GM12874 (cell line): ENCODE results near the gene RPS6KB1.

ENCODE experiments used
- TF ChIP-seq, protein P1 (sequence below): IDR thresholded peaks from 2 replicates; pipeline ENCODE4 v1.5.1; 2011; ENCODE audit warnings: low read depth, mild to moderate bottlenecking, control low read depth, low read length, moderate library complexity; ENCODE audit not compliant: insufficient read depth

RPS6KB1 gene

DNA sequence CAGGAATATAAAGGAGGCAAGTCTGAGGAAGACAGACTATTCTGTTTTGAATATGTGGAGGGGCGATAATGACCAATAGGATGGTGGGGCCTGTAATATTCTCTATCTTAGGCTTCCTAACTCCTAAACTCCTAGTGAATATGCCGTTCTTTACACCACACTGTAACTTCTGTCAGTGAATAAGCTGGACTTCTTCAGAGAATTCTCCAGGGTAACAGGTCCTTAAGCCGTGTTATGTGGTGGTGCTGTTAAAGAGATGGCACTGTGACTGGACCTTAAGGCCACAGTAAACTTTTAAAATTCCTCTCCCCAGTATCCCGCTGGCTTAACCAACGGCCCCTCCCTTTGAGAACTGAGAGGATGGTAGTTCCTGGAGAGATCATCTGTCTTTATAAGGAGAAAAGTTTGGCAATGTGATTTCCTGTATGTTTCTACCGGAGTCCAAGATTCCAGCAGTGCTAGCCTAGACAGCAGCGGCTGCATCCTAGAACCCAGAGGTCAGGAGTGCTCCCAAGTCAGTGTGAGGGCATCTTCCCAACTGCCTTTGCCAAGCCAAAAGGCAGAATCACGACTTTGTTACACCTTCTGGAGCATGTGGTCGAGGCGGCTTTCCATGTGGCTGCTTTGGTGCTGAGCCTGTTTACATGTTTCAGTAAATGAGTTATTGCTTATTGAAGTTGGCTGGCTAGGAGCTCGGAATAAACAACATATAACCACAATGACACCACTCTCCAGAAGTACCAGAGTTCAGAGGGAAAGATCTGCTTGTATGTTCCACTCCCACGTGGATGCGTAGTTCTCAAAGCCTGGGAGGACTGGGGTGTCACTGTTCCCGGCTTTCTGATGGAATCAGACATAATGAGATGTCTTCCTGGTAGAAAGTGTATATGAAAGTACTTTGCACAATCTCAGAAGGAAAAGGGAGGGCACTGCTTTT is 41.2 kb upstream of the RPS6KB1 start:
- TF ChIP-seq, protein P1, sequence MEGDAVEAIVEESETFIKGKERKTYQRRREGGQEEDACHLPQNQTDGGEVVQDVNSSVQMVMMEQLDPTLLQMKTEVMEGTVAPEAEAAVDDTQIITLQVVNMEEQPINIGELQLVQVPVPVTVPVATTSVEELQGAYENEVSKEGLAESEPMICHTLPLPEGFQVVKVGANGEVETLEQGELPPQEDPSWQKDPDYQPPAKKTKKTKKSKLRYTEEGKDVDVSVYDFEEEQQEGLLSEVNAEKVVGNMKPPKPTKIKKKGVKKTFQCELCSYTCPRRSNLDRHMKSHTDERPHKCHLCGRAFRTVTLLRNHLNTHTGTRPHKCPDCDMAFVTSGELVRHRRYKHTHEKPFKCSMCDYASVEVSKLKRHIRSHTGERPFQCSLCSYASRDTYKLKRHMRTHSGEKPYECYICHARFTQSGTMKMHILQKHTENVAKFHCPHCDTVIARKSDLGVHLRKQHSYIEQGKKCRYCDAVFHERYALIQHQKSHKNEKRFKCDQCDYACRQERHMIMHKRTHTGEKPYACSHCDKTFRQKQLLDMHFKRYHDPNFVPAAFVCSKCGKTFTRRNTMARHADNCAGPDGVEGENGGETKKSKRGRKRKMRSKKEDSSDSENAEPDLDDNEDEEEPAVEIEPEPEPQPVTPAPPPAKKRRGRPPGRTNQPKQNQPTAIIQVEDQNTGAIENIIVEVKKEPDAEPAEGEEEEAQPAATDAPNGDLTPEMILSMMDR = no peak

DNA sequence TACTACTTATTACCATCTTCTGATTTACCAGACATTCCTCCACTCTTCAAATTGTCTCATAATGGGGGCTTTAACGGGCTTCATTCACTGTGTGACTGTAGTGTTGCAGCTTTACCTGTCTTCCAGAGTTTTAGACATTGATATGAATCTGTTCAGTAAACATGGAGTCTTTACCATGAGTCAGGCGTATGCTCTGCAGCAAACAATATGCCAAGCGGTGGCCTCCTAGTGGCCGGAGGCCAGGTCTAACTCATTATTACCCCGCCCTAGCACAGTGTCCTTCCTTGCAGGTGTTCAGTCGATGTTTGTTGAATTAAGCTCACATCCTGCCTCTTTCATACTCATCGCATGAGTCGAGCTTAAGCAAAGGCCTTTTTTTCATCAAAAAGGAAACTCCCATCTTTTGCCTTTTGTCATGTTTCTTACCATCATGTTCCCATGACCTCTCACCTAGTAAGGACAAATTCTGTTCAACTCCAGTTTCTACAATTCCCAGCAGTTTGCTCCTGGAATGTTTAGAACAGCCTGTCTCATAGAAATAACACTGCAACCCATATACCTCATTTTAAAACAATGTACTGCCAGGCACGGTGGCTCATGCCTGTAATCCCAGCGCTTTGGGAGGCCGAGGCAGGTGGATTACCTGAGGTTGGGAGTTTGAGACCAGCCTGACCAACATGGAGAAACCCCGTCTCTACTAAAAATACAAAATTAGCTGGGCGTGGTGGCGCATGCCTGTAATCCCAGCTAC is 39.6 kb upstream of the RPS6KB1 start:
- TF ChIP-seq, protein P1 = peak; percentile 29; the same call in 1 of the 2 replicates

DNA sequence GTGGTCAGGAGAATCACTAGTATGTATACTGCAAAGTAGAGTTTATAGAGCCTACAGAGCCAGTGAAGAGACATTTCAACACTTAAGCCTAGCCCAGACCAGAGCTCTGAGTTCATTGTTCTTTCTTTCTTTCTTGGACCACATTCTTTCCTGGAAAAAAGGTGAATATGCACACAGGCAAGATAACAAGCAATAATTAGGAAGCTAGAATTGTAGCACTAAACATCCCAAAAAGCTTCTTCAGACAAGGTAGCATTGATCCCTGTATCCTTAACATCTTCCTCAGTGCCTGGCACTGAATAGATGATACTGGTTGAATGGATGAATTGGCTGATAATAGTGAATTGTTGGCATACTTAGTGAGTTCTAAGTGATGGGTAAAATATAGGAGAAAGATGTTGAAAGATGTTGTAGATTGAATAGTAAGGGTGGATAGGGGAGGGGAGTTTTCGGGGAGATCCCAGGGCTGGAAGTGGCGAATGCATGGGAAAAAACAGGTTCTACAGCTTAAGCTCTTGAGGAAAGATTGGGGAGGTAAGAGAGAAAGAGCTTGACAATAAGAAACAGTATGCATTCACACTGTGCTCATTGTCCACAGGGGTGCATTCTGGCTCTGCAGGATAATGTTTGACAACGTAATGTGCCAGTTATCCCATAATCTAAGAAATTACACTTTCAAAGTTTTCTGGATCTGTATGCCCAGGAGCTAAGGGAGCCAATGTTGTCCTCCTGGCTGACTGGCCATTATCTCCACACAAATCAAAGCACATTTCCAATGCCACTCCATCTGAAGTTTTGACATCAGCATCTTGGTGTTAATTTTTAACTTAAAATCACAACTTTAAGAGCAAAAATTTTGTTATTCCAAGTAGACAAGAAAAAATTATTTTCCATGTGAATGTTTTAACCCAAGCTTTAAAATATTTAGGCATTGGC is 35.8 kb upstream of the RPS6KB1 start:
- TF ChIP-seq, protein P1 = no peak

DNA sequence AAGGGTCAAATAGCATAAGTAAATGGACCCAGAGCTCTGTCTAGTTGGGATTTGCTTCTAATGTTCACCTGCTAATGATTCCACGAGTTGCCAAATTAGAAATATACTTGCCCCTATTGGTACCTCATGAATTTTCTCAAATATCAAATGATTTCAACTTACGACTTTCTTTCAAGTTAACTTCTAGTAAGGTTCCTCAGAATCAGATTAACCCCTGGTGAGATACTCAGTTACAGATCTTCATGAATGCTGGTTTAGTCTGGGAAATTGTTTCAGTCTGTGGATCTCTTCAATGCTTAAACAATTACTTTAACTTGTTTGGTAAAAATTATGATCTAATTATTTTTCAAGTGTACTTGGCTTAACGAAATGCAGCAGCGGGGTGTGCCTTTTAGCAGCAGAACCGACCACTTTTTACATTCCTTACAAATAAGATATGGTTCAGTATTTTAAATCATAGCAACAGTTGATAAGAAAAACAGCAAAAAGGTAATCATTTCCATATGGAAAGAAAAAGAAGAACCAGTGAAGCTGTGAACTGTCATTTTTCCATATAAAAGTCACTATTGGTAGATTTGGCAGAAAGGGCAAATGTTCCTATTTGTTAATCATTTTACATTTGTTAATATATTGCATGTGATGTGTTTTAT is 34.6 kb upstream of the RPS6KB1 start:
- TF ChIP-seq, protein P1 = no peak

DNA sequence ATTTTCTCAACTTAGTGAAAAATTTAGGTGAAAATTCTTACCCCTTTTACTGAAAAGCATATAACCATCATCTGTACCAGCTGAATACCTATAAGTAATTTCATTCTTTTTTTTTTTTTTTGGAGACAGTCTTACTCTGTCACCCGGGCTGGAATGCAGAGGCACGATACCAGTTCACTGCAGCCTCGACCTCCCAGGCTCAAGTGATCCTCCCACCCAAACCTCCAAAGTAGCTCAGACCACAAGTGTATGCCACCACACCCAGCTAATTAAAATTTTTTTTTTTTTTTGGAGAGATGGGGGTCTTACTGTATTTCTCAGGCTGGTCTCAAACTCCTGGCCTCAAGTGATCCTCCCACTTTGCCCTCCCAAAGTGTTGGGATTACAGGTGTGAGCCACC is 34.0 kb upstream of the RPS6KB1 start:
- TF ChIP-seq, protein P1 = no peak

DNA sequence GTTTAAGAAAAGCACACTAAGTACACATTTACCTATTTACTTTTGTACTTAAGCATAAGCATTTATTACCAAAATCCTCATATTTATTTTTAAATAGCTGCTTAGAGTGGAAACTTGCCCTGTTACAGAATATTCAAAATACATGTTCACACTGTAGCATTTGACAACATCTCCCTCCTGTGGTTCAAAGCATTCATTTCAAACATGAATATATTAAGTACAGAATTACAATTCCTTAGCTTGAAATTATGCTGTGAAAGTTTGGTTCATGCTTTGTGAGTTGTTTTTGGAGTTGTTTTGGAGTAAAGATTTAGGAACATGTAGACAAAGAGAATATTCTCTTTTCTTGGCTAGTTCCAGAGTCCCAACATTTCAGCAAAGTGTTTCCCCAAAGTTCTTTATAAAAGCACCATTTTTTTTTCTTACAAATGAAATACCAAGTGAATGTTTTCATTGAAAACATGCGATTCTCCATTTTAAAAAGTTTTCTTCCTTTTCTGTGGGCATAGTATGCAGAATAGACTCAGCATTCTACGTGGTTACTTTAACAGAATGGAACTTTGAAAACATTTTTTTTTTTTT is 33.4 kb upstream of the RPS6KB1 start:
- TF ChIP-seq, protein P1 = peak; percentile 7; the same call in 1 of the 2 replicates
